Transverse colon (tissue), 4 donors: ENCODE measurements around the gene DLX1.

Experiments
- CTCF ChIP-seq, 5 experiments: fragments of 200-600 bp in 3 of 5; fragments of 450-650 bp in 2 of 5; sonication (generic) in 3 of 5; IDR thresholded peaks; 1 replicate in 2 of 5; 2 replicates in 3 of 5; pipeline ENCODE4 v1.5.1; 2016 to 2017; ENCODE audit warnings: antibody characterized with exemption in 5 of 5, inconsistent platforms in 3 of 5, mild to moderate bottlenecking in 2 of 5, moderate library complexity in 1 of 5
- POLR2A ChIP-seq: fragments of 450-650 bp; IDR thresholded peaks from one replicate; pipeline ENCODE4 v1.6.1; 2016; ENCODE audit warnings: antibody characterized with exemption, mild to moderate bottlenecking, moderate library complexity
- POLR2AphosphoS5 ChIP-seq, 3 donors: sonication (generic); formaldehyde crosslinking; IDR thresholded peaks; one replicate each; pipeline ENCODE4 v1.6.1; 2016; ENCODE audit warnings: antibody characterized with exemption in 3 of 3

GRCh38 chr2:172038121-172038520, 47.2 kb upstream of the DLX1 start:
- TF ChIP-seq POLR2AphosphoS5 (IDR thresholded peaks at IDR 0.05) (no peak), CTCF (IDR thresholded peaks at IDR 0.05) (no peak), POLR2A (no peak)
